CD4-positive, alpha-beta T cell treated with Interleukin-15 for 1 hour (primary cell): ENCODE data around the gene RNF32.

Experiments used
- DNase-seq: peaks from one replicate; pipeline ENCODE4 v3.0.0-alpha.2; 2020

RNF32 gene

GRCh38 chr7:156640257-156640948, at the start of gene RNF32:
Gene RNF32 (plus strand): TSS chr7:156640774. CDS start chr7:156643878, 3,104 bp downstream.
- peak; percentile 91 for DNase-seq

DNA sequence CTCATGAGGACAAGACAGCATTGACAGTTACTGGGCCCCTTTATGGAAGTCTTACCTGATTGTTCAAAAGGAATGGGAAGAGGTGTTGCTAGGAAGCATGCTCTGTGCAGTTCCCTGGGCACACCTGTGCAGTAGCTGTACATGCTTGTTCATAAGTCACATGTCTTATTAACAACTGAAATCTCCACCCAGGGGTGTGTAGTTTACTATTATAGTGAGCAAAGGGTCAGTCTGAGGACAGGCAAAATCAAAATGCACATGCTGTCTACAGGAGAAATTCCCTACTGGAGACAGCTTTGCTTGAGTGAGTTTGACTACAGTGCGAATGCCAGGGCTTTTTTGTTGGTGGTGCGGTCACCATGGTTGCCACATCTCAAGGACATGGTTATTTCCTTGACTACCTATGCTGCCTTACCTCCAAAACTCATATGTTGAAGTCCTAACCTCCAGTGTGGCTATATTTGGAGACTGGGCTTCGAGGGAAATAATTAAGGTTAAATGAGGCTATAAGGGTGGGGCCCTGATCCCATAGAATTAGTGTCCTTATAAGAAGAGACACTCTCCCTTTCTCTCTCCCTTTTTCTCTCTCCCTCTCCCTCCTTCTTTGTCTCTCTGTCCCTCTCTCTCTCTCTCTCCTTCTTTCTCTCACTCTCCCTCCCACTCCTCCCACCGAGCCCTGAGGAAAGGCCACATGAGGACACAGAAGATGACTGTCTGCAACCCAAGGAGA, 48.3 kb upstream of the RNF32 start:
- no peak for DNase-seq

DNA sequence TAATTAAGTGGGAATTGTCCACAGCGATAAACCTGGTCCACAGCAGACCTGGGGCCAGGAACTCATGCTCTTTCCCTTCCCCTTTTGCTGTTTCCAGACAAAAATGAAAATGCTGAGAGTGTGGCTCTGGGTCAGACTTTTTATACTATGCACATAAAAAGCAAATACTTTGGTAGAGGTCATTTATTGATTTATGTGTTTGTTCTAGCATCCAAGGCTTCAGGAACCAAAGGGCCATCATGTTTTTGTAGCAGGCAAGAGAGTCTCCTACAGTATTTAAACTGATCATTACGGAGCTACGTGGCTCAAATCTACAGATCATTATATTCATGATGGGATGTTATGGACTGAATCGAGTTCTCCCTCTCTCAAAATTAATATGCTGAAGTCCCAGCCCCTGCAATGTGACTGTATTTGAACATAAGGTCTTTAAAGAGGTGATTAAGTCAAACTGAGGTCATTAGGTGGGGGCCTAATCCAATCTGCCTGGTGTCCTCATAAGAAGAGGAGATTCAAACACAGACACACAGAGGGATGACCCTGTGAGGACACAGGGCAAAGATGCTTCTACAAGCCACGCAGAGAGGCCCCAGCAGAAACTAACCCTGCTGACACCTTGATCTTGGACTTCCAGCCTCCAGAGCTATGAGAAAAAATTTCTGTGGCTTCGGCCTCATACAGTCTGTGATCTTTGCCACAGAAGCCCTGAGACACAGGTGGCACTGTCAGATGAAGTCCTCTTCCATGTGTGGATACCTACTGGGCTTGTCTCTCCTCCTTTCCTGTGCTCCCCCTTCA, 46.1 kb upstream of the RNF32 start:
- no peak for DNase-seq

DNA sequence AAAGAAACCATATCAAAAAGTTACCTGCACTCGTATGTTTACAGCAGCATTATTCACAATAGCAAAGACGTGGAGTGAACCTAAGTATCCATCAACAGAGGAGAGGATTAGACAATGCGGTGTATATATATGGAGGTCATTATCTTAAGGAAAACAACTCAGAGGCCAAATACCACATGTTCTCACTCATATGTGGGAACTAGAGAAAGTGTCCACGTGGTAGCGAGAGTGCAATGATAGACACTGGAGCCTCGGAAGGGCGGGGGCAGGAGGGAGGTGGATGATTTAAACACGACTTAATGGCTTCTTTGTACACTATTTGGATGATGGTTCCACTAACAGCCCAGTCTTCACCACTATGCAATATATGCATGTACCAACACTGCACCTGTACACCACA, 40.1 kb upstream of the RNF32 start:
- no peak for DNase-seq

DNA sequence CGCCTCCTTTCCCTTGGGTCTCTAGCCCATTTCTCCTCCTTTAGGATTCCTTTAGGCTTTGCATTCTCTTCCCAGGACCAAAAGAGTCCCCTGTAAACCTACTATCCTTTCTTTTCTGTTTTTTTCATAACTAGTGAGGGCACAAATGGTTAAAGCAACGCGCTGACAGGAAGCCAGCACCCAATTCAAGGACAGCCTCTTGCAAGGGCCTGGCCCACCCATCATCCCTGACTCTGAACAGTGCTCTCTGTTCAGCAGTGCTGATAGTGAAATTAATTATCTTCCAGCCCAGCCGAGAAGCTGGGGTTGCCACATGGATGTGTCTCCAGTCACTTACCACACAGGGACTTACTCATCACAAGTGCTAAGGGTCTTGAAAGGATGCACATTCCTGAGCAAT, 38.3 kb upstream of the RNF32 start:
- no peak for DNase-seq

DNA sequence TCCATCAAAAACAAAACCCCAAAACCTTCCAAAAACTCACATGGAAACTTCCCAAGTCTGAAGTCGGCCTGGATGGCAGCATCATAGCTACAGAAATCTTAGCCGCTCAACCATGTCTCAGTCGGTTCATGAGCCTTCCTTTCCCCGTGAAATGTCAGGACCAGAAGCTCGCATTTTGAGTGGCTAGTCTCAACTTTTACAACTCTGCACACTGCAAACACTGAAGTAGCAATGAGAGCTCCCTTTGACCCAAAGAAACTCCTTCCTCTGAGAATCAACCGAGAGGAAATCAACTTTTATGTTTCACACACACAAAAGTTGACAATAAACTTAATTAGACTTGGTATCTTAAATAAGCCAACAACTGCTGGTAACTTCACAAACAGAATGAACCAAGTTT, 37.6 kb upstream of the RNF32 start:
- no peak for DNase-seq

GRCh38 chr7:156603629-156604028, 36.9 kb upstream of the RNF32 start:
- DNase-seq = no peak

GRCh38 chr7:156604311-156604710, 36.3 kb upstream of the RNF32 start:
- DNase-seq = no peak

GRCh38 chr7:156604836-156605695, 35.5 kb upstream of the RNF32 start:
- no peak for DNase-seq

DNA sequence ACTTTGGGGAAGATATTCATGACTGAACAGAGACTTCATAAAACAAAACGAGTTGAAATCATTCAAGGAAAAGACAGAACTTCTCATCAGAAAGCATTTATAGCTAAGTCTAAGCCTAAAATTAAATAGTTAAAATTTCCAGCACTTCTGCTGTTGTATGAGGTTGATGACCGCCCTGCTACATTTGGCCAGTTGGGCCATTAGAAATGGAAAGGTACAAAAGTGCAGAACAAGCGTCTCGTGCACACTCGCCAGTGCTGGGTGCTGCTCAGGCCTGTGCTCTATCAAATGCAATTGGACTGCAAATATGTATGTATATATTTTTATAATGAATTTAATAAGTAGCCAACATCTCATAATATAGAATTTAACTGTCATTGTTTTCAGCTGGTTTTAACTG, 34.4 kb upstream of the RNF32 start:
- DNase-seq = no peak

- DNase-seq = no peak
Measured at GRCh38 chr7:156606691-156607331, 33.8 kb upstream of the RNF32 start.

DNA sequence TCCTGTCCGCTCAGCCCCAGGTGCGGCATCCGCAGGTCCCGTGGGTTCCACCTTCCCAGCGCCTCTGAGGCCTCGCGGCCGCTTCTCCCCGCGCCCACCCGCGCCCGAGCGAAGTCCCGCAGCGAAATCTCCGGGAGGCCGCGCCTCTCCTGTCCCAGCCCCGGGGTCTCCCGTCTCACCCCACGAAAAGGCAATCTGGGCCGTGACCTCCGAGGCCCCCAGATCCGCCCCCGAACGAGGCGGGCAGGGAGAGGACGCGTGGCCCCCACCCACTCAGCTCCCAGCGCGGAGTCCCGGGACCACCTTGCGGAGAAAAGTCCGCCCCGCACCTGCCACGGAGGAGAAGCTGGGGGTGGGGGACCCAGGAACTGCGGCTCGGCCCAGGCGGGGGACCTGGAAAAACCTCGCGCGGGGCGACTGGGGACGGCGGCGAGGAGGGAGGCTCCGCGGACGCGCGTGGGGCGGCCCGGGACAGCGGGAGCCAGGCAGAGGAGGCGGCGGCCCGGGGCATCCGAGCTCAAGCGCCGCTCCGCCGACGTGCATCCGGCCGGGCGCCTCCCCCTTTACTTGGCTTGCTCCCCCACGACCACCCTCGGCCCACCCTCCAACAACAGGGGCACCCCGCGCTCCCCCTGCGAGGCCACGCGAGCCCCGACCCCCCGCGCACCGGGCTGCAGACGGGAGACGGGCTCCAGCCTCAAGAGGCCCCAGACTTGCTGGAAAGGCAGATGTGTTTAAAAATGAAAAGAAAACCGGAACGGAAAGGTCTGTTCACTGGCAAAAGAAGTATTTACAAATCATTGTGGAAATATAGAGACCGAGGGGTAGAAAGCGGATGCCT, 33.0 kb upstream of the RNF32 start:
- no peak for DNase-seq

DNA sequence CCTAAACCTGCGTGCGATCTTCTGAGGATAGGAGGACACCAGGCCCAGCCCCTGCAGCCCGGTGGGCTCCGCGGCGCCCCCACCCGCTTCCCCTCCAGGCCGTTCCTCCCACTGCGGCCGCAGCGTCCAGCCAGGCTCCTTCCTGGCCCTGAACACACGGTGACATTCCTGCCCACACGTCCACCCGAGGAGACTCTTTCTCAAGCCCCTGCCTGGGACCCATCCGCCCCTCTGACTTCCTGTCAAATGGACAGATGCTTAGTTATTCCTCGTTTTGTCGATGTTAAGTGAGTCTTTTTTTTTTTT, 32.4 kb upstream of the RNF32 start:
- no peak for DNase-seq

DNA sequence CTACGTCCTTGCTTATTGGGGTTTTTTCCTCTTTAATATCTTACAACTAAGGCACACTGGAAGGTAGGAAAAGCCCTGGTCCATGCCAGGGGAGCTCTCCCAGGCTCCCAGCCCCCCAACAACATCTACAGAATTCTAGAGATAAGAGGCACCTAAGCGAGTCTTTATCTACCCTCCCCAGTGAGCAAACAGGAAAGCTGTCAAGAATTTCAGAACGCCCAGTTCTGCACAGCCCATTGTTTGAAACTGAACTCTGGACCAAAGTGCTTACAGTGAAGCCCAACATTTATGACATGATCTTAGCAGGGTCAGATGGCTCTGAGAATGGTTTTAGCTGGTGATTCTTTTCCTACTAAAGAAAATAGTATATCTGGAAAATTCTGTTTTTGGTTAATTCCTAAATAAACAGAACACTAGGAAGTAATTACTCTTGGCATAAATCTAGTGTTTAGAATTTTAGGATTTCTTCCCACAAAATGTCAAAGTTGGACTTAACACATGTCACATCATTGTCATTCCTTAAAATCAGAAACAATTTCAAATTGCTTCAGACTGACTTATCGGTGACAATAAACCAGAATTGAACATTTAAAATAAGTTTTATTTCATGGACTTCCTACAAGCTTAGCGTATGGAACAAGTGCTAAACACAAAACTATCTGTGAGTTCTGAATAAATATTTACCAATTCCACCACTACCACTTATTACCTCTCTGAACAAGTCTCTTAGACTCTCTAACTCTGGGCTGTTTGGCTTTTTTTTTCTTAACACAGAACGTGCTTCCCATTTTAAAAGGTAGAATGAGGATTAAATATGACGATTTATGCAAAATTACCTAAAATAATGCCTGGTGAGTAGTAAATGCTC, 31.3 kb upstream of the RNF32 start:
- no peak for DNase-seq

DNA sequence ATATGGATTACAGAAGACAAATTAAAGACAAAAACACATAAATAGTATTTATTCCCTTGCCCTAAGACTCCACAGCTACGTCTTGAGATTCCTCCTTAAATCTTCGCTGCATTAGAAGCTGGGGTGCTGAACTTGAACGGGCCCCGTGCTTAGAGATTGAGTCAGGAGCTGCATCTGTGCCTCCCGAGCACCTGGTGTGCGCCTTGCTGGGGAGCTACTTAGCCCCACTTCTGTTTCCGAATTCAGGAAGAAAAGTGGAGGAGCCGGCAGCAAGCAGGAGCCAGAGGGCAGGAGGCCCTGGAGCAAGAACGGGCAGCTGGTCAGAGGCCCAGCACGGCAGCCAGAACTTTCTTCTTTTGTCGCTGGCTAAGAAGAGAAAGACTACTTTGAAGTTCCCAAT, 30.4 kb upstream of the RNF32 start:
- no peak for DNase-seq

DNA sequence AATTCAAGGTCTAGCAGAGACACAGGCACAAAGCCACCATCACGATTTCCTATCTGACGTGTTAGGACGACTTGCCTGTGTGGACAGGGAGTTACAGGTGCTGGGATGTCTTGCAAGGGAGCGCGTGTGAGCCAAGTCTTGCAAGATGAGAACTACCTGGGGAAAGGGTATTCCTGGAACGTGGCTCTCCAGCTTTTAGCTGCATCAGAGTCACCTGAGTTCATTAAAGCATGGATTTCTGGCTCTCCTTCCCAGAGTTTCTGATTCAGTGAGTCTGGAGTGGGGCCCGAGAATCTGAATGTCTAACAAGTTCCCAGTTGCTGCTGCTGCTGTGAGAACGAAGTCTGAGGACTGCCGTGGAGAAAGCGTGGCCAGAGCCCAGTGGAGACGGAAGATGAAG, 30.0 kb upstream of the RNF32 start:
- DNase-seq = no peak

GRCh38 chr7:156611014-156612010, 29.3 kb upstream of the RNF32 start:
- no peak for DNase-seq

DNA sequence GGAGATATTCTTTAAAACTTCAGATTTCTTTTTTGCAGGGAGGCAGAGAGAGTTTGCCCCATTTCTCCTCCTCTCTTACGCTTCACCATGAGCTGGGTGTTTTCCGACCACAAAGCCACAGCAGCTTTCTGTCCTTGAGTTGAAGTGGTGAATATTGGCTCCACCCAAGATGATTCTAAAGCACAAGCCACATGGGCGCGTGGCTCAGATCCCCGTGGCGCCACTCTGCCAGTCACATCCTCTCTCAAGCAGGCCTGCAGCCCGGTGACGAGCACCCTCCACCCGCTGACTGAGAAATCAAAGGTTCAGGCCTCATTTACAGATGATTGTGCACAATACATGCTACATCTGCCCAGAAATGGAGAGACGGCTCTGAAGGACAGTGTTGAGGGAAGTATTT, 27.6 kb upstream of the RNF32 start:
- peak; percentile 58 for DNase-seq
